Keratinocyte (primary cell): ENCODE results near the gene RUNX1. TPM values are rescaled to one million over a fixed set of nuclear protein-coding genes. Genes with fewer than 3 reads are reported as not detected.

Experiments used
- DNase-seq: peaks from one replicate; pipeline ENCODE4 v3.0.0-alpha.2; 2011; ENCODE audit warnings: low read depth, missing footprints, low spot score
- FAIRE-seq: peaks from 2 replicates; lab custom pipeline; 2011; peaks lifted over from hg19 to GRCh38; lab: Jason Lieb, UNC
- H2AFZ ChIP-seq: 2 replicates; pipeline ENCODE4 v1.6.0; 2012; ENCODE audit warnings: low read length, control low read depth, inconsistent platforms; ENCODE audit not compliant: control insufficient read depth
- H3K27ac ChIP-seq: 2 replicates; pipeline ENCODE4 v1.5.1; 2011; ENCODE audit warnings: low read length; ENCODE audit not compliant: control insufficient read depth, insufficient read depth
- H3K27me3 ChIP-seq: 3 replicates; pipeline ENCODE4 v1.6.0; 2011; ENCODE audit warnings: low read length; ENCODE audit not compliant: control insufficient read depth, insufficient read depth; ENCODE audit errors: extremely low read depth
- H3K36me3 ChIP-seq, 2 experiments: 2 replicates in 1 of 2; 3 replicates in 1 of 2; pipeline ENCODE4 v1.5.1; 2011; ENCODE audit warnings: low read length in 2 of 2, mild to moderate bottlenecking in 1 of 2; ENCODE audit not compliant: control insufficient read depth in 2 of 2, insufficient read depth in 2 of 2; ENCODE audit errors: extremely low read depth in 1 of 2
- H3K4me1 ChIP-seq: 3 replicates; pipeline ENCODE4 v1.5.1; 2011; ENCODE audit warnings: low read length; ENCODE audit not compliant: control insufficient read depth, insufficient read depth; ENCODE audit errors: extremely low read depth
- H3K4me2 ChIP-seq: 3 replicates; pipeline ENCODE4 v1.6.0; 2011; ENCODE audit warnings: low read depth, low read length; ENCODE audit not compliant: control insufficient read depth, insufficient read depth; ENCODE audit errors: extremely low read depth
- H3K4me3 ChIP-seq, 3 experiments: fragments of 200-600 bp in 1 of 3; sonication (generic) in 1 of 3; 2 replicates in 2 of 3; 3 replicates in 1 of 3; pipeline ENCODE4 v1.5.1; 2011 to 2016; ENCODE audit warnings: low read length in 3 of 3, mild to moderate bottlenecking in 3 of 3, control low read depth in 2 of 3, inconsistent platforms in 1 of 3, low read depth in 1 of 3, mixed read lengths in 1 of 3, mixed run types in 1 of 3, moderate library complexity in 1 of 3; ENCODE audit not compliant: control insufficient read depth in 2 of 3, insufficient read depth in 2 of 3; ENCODE audit errors: extremely low read depth in 1 of 3
- H3K79me2 ChIP-seq: 2 replicates; pipeline ENCODE4 v1.6.0; 2012; ENCODE audit warnings: low read length; ENCODE audit not compliant: control insufficient read depth, insufficient read depth
- H3K9ac ChIP-seq: 3 replicates; pipeline ENCODE4 v1.6.0; 2011; ENCODE audit warnings: low read length; ENCODE audit not compliant: control insufficient read depth, insufficient read depth; ENCODE audit errors: extremely low read depth
- H3K9me1 ChIP-seq: 3 replicates; pipeline ENCODE4 v1.6.0; 2011; ENCODE audit warnings: low read length; ENCODE audit not compliant: control insufficient read depth, insufficient read depth; ENCODE audit errors: extremely low read depth
- H3K9me3 ChIP-seq: 2 replicates; pipeline ENCODE4 v1.5.1; 2012; ENCODE audit warnings: low read depth, low read length; ENCODE audit not compliant: control insufficient read depth
- H4K20me1 ChIP-seq: 3 replicates; pipeline ENCODE4 v1.6.0; 2011; ENCODE audit warnings: low read length; ENCODE audit not compliant: control insufficient read depth, insufficient read depth; ENCODE audit errors: extremely low read depth
- EZH2 ChIP-seq: IDR thresholded peaks from one replicate; pipeline ENCODE4 v1.6.1; 2012; ENCODE audit warnings: inconsistent platforms, mild to moderate bottlenecking, low read length, moderate library complexity
- dilution Hi-C: fragments of 300-500 bp; cut with MboI; formaldehyde crosslinking; loops from one replicate; pipeline ENCODE4 v1.7.0; 2020; ENCODE audit warnings: low sequenced_read_pairs; ENCODE audit not compliant: extremely low pct_ligation_motif_present
- polyA plus RNA-seq, 5 experiments: library from polyadenylated mRNA; depleted of rRNA in 3 of 5; stranded (reverse) in 3 of 5; stranded (forward) in 1 of 5; unstranded in 1 of 5; fragments of >200 nt; gene quantifications; 1 replicate in 1 of 5; 2 replicates in 3 of 5; 3 replicates in 1 of 5; pipeline versions ENCODE4 v1.2.1 to v1.2.3, GENCODE V29; 2011 to 2012; ENCODE audit warnings: missing spikeins in 2 of 5, low read depth in 1 of 5, low replicate concordance in 1 of 5
- TF ChIP-seq, protein P1 (sequence below), 3 experiments: IDR thresholded peaks in 1 of 3; conservative IDR thresholded peaks in 1 of 3; optimal IDR thresholded peaks in 1 of 3; 2 replicates in 2 of 3; 3 replicates in 1 of 3; pipeline versions ENCODE3 to v1.5.1; 2011; ENCODE audit warnings: low read length in 3 of 3, mild to moderate bottlenecking in 3 of 3, moderate library complexity in 2 of 3, control low read depth in 1 of 3, inconsistent platforms in 1 of 3; ENCODE audit not compliant: insufficient read depth in 2 of 3; ENCODE audit errors: extremely low read depth in 1 of 3

The RUNX1 gene
- polyA plus RNA-seq, 1 donor (not counting 4 experiments of a cell fraction or from before 2014, with no cell fraction given): 44.9 TPM

DNA sequence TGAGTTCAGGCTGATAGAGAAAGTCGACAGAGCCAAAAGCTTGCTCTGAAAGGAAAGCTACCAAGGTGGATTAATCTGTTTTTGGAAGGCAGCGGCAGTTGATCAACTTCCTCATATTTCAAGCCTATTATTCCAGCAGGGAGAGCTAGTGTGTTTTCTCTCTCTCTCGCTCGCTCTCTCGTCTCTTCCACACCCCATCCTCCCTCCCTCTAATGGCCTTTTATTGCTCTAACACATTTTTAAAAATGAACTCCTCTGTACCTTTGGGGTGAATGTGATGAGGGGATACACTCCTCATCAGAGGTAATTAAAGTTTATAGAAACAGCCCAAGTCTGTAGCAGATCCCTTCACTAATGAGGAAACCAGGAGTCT lies 253.9 kb downstream of the RUNX1 start:
- TF ChIP-seq, protein P1, sequence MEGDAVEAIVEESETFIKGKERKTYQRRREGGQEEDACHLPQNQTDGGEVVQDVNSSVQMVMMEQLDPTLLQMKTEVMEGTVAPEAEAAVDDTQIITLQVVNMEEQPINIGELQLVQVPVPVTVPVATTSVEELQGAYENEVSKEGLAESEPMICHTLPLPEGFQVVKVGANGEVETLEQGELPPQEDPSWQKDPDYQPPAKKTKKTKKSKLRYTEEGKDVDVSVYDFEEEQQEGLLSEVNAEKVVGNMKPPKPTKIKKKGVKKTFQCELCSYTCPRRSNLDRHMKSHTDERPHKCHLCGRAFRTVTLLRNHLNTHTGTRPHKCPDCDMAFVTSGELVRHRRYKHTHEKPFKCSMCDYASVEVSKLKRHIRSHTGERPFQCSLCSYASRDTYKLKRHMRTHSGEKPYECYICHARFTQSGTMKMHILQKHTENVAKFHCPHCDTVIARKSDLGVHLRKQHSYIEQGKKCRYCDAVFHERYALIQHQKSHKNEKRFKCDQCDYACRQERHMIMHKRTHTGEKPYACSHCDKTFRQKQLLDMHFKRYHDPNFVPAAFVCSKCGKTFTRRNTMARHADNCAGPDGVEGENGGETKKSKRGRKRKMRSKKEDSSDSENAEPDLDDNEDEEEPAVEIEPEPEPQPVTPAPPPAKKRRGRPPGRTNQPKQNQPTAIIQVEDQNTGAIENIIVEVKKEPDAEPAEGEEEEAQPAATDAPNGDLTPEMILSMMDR (optimal IDR thresholded peaks at IDR 0.05 in 1 of 3, IDR thresholded peaks at IDR 0.05 in 1 of 3, conservative IDR thresholded peaks at IDR 0.05 in 1 of 3; ENCODE audit: extremely low read depth in 1 of 3, insufficient read depth in 2 of 3, low read length in 3 of 3): peak in 1 of 3 experiments; percentile 10
- no peak for TF ChIP-seq EZH2
- Histone ChIP-seq H3K9me1 (no peaks in the 10 kb centered on the region), H3K4me3 (no peak overlapping the region), H3K79me2 (peaks cover 7% of the 10 kb centered on the region), H3K27me3 (no peaks in the 10 kb centered on the region), H3K9me3 (no peaks in the 10 kb centered on the region), H3K36me3 (peaks cover 20 to 64% of the 10 kb centered on the region in 2 experiments), H3K4me2 (no peak overlapping the region), H3K4me1 (peaks cover 44% of the 10 kb centered on the region), H3K9ac (peak overlapping the region; percentile 56), H4K20me1 (no peaks in the 10 kb centered on the region), H3K27ac (peak overlapping the region; percentile 90), H2AFZ (no peak overlapping the region)
- FAIRE-seq (no peak), DNase-seq (no peak)
- dilution Hi-C loops: no loop called here

DNA sequence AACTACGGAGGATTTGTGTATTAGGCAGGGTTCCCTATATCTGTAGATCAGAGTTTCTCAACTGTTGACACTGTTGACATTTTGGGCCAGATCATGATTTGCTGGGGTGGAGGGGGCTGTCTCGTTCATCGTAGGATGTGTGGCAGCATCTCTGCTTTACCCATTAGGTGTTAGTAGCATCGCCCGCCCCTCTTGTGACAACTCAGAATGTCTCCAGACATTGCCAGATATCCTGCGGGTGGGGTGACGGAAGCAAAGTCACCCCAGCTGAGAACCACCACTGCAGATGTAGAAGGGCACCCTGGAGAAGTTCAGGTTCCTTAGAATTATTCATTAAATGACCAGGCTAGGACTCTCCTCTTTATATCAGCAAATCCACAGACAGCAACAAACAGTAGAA lies 254.4 kb downstream of the RUNX1 start:
- Histone ChIP-seq H3K36me3 (peaks cover 20 to 59% of the 10 kb centered on the region in 2 experiments), H3K4me1 (peaks cover 42% of the 10 kb centered on the region), H3K9ac (peak overlapping the region; percentile 56), H3K4me2 (no peak overlapping the region), H4K20me1 (no peaks in the 10 kb centered on the region), H3K27me3 (no peaks in the 10 kb centered on the region), H2AFZ (no peak overlapping the region), H3K27ac (peak overlapping the region; percentile 90), H3K4me3 (no peak overlapping the region), H3K79me2 (peaks cover 4% of the 10 kb centered on the region), H3K9me1 (no peaks in the 10 kb centered on the region), H3K9me3 (no peaks in the 10 kb centered on the region)
- TF ChIP-seq EZH2: no peak
- TF ChIP-seq, protein P1 (optimal IDR thresholded peaks at IDR 0.05 in 1 of 3, IDR thresholded peaks at IDR 0.05 in 1 of 3, conservative IDR thresholded peaks at IDR 0.05 in 1 of 3; ENCODE audit: extremely low read depth in 1 of 3, insufficient read depth in 2 of 3, low read length in 3 of 3): no peak
- dilution Hi-C loops: no loop called here
- DNase-seq: no peak
- no peak for FAIRE-seq
